Type B pancreatic cell (in vitro differentiated cells): Measurements from ENCODE around the gene LGALS7. TPM values are rescaled to one million over a fixed set of nuclear protein-coding genes. Genes with fewer than 3 reads are reported as not detected.

Experiments
- DNase-seq: peaks from one replicate; pipeline ENCODE4 v3.0.0; 2021; ENCODE audit warnings: mixed read lengths; ENCODE audit not compliant: unreplicated experiment; ENCODE audit errors: extremely low spot score
- H3K27ac Mint-ChIP-seq: 2 replicates; pipeline ENCODE4 v1.8.0; 2021; ENCODE audit warnings: mild to moderate bottlenecking, mixed read lengths
- H3K27me3 Mint-ChIP-seq: 2 replicates; pipeline ENCODE4 v1.8.0; 2021; ENCODE audit warnings: mixed read lengths
- H3K36me3 Mint-ChIP-seq: 2 replicates; pipeline ENCODE4 v1.8.0; 2021; ENCODE audit warnings: mixed read lengths
- H3K4me1 Mint-ChIP-seq: one replicate; pipeline ENCODE4 v1.8.0; 2021; ENCODE audit warnings: mixed read lengths; ENCODE audit not compliant: unreplicated experiment
- H3K4me3 Mint-ChIP-seq: 2 replicates; pipeline ENCODE4 v1.8.0; 2021; ENCODE audit warnings: mild to moderate bottlenecking, mixed read lengths
- H3K9me3 Mint-ChIP-seq: 2 replicates; pipeline ENCODE4 v1.8.0; 2021; ENCODE audit warnings: mixed read lengths
- CTCF ChIP-seq: fragments of 200-600 bp; sonication (generic); conservative IDR thresholded peaks from 2 replicates; pipeline ENCODE4 v1.5.0; 2021; ENCODE audit warnings: antibody characterized with exemption, mild to moderate bottlenecking
- total RNA-seq: library from RNA; stranded (reverse); gene quantifications from 2 replicates; pipeline ENCODE4 v1.2.1, GENCODE V29; 2021; ENCODE audit warnings: low replicate concordance

LGALS7 gene
- total RNA-seq, 1 donor from 2014 or later: 1.8 TPM

- DNase-seq: no peak
- Mint-ChIP-seq H3K36me3 (peaks cover 9% of the 10 kb centered on the region), H3K27me3 (peaks cover 3% of the 10 kb centered on the region), H3K4me1 (peaks cover 5% of the 10 kb centered on the region), H3K4me3 (no peak overlapping the region), H3K9me3 (no peaks in the 10 kb centered on the region), H3K27ac (peak overlapping the region; percentile 61)
- no peak for TF ChIP-seq CTCF
Observed at GRCh38 chr19:38730731-38731589, 42.4 kb downstream of the LGALS7 start.

- Mint-ChIP-seq H3K4me1 (peaks cover 5% of the 10 kb centered on the region), H3K9me3 (no peaks in the 10 kb centered on the region), H3K27ac (peak overlapping the region; percentile 61), H3K4me3 (no peak overlapping the region), H3K36me3 (peaks cover 9% of the 10 kb centered on the region), H3K27me3 (peaks cover 3% of the 10 kb centered on the region)
- TF ChIP-seq CTCF: no peak
- no peak for DNase-seq
Observed at GRCh38 chr19:38730470-38730730, 42.9 kb downstream of the LGALS7 start.

GRCh38 chr19:38729653-38730469, 43.5 kb downstream of the LGALS7 start:
- DNase-seq: no peak
- no peaks in the 10 kb centered on the region for H3K9me3 Mint-ChIP-seq
- TF ChIP-seq CTCF: peak; percentile 93
- peaks cover 9% of the 10 kb centered on the region for H3K36me3 Mint-ChIP-seq
- H3K4me3 Mint-ChIP-seq: peak overlapping the region; percentile 25
- H3K27ac Mint-ChIP-seq: peak overlapping the region; percentile 76
- H3K27me3 Mint-ChIP-seq: peaks cover under 1% of the 10 kb centered on the region
- H3K4me1 Mint-ChIP-seq: peaks cover 5% of the 10 kb centered on the region

GRCh38 chr19:38728752-38729541, 44.4 kb downstream of the LGALS7 start:
- no peak overlapping the region for H3K4me3 Mint-ChIP-seq
- DNase-seq: no peak
- H3K9me3 Mint-ChIP-seq: no peaks in the 10 kb centered on the region
- H3K27ac Mint-ChIP-seq: no peak overlapping the region
- TF ChIP-seq CTCF: no peak
- H3K4me1 Mint-ChIP-seq: peaks cover 5% of the 10 kb centered on the region
- H3K27me3 Mint-ChIP-seq: no peaks in the 10 kb centered on the region
- H3K36me3 Mint-ChIP-seq: peaks cover 9% of the 10 kb centered on the region

GRCh38 chr19:38727868-38728660, 45.3 kb downstream of the LGALS7 start:
- Mint-ChIP-seq H3K4me3 (no peak overlapping the region), H3K36me3 (peaks cover 9% of the 10 kb centered on the region), H3K27me3 (no peaks in the 10 kb centered on the region), H3K27ac (no peak overlapping the region), H3K4me1 (peaks cover 5% of the 10 kb centered on the region), H3K9me3 (no peaks in the 10 kb centered on the region)
- no peak for TF ChIP-seq CTCF
- no peak for DNase-seq
